ENCODE measurements around the gene CDNF.
"Not testable (repeated sequence)": the region's sequence is repeated elsewhere in the genome, so short reads cannot be mapped to it uniquely, and the experiment has no call there.

Gene CDNF

GRCh38 chr10:14838582-14839304, 906 bp upstream of the CDNF start:
- no peak for DNase-seq

GRCh38 chr10:14837003-14837756, 657 bp downstream of the CDNF start:
- peak; percentile 16 for DNase-seq

- DNase-seq = no peak
Observed at GRCh38 chr10:14836208-14836607, 1.6 kb downstream of the CDNF start.

- no peak for DNase-seq
Observed at GRCh38 chr10:14833106-14833505, 4.7 kb downstream of the CDNF start.

GRCh38 chr10:14826076-14826829, 11.6 kb downstream of the CDNF start:
- DNase-seq = no peak

DNA sequence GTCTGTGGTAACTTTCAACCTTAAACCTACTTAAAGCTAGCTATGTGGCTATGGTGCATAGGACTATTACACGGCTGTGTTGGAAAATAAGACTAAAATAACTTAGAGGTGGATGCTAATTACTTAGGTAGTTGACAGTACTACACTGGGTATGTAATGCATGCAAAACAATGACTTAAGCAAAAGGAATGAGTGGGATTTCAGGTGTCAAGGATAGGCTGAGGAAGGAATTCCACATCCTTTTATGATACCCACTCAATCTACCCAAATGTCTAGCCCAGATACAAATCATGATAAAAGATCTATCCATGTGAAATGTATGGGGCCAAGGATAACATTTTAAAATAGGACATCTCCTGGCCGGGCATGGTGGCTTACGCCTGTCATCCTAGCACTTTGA, 13.9 kb downstream of the CDNF start:
- no peak for DNase-seq

DNA sequence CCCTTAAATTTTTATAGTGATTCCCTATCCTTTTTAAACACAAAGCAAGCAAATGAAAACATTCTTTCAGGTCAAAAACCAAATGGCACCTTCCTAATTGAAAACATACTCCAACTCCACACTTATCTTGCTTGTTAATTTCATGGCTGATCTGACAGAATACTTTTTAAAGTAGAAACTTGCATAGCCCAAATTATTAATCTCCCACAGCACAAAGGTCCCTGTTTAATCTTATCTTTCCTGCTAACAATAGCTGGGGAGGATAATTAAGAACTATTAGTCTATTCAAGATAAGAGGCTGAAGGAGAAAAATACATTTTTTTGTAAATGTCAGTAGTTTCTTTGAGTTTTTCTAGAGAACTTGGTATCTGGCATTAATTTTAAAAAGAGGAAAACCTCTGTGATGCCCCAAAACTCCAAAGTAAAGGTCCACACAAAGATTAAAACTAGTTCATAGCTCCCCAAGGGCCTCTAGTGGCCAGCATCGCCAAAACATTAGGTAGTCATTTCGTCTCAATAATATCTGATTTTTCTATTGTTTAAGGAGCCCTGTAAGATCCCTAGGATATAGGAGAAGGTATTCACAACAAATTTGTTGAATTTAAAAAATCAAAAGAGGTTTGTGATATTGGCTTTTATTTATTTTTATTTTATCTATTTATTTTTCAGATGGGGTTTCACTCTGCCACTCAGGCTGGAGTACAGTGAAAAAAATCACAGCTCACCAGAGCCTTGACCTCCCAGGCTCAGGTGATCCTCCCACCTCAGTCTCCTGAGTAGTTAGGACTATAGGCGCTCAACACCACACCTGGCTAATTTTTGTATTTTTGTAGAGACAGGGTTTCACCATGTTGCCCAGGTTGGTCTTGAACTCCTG, 14.7 kb downstream of the CDNF start:
- DNase-seq = peak; percentile 34

DNA sequence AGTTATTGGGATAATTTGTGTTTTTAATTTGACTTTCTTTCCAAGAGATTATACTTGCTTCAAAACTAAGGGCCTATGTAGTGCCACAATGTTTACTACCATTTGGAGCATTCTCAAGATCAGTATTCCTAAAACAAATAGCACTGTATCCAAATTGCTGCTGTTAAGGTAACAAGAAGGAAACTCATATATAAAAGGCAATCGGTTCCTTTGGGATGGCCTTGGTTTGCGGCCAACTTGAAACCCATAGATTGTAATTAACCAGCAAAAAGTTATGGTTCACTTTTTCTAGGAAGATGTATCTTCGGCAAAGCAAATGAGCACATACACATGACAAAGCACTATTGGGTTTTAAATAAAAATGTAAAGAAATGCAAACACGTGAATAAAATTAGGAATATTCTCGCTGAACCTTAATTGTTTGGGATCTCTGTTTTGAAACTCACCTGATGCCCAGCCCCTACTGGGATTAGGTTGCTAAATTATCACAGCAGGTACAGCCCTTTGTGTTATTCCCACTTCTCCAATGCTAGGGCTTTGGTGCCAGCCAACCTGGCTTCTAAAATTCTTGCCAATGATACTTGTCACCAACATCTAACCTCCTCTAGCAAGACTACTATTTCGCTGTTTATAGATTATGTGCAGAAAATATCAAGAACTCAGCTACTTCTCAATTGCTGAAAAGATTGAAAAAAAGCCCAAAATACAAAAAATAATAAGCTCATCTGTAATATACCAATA, 16.0 kb downstream of the CDNF start:
- DNase-seq = no peak

GRCh38 chr10:14820775-14821154, 17.1 kb downstream of the CDNF start:
- DNase-seq = no peak

DNA sequence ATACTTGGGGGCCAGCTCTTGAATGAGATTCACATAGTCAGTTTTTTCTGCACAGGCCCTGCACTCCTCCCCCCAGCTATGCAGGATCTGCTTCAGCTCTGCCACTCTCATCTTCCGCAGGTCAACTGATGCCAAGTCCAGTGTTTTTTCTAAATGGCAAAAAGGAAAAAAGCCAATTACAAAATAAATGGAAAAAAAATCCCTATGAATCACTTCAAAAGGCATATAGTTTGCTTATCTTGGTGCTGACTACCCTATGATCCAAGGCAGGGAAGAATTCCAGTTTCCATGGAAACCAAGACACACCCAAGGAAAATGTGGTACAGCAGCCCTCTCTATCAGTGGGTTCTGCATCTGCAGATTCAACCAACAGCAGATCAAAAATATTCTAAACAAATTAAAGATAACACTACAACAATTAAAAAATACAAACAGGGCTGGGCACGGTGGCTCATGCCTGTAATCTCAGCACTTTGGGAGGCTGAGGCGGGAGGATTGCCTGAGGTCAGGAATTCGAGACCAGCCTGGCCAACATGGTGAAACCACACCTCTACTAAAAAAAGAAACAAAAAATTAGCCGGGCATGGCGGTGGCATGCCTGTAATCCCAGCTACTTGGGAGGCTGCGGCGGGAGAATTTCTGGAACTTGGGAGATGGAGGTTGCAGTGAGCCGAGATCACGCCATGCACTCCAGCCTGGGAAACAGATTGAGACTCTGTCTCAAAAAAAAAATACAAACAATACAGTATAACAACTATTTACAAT, 17.6 kb downstream of the CDNF start:
- DNase-seq = peak; percentile 83

- not testable (repeated sequence) for DNase-seq
Observed at GRCh38 chr10:14816717-14817116, 21.1 kb downstream of the CDNF start.

GRCh38 chr10:14815681-14816080, 22.2 kb downstream of the CDNF start:
- DNase-seq = no peak

- DNase-seq = no peak
Observed at GRCh38 chr10:14812271-14812670, 25.6 kb downstream of the CDNF start.

DNA sequence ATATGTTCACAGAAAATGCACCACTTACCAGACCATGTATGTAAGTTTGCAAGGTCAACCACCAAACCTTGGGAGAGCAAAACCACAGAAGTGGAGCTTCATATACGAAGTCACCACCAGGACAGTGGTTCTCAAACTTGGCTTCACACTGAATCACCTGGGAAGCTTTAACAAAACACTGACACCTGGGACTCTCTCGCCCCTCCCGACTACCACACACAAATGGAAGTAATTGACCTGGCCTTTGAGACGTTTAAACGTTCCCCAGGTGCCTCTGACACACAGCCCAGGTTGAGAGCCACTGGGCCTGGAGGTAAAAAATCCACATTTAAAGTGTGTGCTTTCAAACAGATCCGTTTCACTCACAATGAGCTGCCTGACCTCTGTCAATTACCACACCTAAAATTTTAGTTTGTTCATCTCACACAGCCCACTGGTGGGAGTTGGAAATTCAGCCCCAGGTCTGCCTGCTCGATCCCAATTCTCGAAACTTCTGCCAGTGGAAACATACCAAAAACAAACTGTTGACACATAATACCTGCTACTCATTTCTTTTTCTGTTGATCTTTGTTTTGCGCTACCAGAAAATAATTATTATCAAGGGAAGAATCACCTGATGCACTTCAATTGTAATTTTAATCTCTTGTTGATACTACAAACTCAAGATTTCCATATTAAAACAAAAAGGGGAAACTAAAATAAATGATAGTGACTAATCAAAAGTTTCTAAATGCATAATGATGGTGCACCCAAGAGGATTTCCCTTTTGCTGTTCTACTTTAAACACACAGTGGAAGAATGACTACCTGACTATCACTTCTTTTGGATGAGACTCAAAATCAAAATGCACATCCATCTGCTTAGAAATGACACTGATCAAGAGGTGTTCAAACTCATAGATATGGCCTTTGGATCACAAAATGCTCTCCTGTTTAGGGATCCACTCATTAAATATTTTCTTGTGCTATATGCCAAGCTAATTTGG, 26.6 kb downstream of the CDNF start:
- DNase-seq = no peak

- DNase-seq = no peak
Observed at GRCh38 chr10:14806318-14806717, 31.5 kb downstream of the CDNF start.

- DNase-seq = no peak
Observed at GRCh38 chr10:14803827-14804226, 34.0 kb downstream of the CDNF start.

DNA sequence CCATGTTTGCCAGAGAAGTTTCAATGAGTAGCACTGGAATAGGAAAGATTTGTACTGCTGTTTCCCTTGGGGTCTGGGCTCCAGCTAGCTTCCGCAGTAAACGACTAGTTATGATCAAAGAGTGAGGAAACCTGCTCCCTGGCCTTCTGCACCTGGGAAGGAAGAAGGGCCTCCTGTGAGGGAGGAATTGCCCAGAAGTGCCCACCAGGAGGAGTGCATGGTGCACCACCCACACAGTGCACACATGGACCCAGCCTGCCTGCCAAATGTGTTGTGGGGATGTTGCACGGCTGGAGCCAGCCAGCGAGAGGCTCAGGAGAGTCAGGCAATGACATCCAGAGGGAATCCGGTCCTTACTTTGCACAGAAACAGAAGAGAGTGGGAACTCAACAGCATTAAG, 36.1 kb downstream of the CDNF start:
- DNase-seq = no peak

GRCh38 chr10:14800397-14800796, 37.4 kb downstream of the CDNF start:
- no peak for DNase-seq

DNA sequence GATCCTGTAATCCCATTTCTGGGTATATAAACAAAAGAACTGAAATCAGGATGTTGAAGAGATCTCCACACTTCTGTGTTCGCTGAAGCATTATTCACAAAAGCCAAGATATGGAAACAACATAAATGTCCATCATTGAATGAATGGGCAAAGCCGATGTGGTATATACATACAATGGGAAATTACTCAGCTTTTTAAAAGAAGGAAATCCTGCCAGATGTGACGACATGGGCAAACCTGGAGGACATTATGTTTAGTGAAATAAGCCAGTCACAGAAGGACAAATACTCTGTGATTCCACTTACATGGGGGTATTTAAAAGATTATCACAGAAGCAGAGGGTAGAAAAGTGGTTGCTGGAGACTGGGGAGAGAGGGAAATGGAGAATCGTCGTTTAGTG, 39.2 kb downstream of the CDNF start:
- no peak for DNase-seq

DNA sequence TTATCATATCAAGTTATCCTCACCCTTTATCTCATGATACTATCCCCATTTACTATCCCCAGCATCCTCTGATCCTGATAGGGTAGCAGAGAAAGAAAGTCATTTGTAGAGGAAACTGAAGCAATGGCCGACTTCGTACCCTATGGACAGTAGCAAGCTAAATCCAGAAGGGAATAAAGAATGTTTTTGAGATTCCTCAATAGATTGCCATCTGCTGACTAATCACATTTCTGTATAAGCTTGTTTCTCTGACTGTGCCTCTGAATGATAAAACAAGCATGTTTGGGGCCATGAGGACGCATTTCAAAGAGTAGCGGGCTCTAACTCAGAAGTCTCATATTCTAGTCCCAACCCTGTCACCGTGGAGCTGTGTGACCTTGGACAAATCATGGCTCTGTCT, 49.9 kb downstream of the CDNF start:
- no peak for DNase-seq

All from amniotic stem cell (primary cell).